ENCODE results near the gene ZFP57.

Gene ZFP57

GRCh38 chr6:29652198-29652584 lies 28.8 kb downstream of the ZFP57 start:
- DNase-seq = no peak

- no peak for DNase-seq
Measured at GRCh38 chr6:29651413-29652197, 29.3 kb downstream of the ZFP57 start.

GRCh38 chr6:29649701-29650673 lies 31.0 kb downstream of the ZFP57 start:
- DNase-seq = peak; percentile 98

- DNase-seq = no peak
Measured at GRCh38 chr6:29647927-29648642, 32.9 kb downstream of the ZFP57 start.

- peak; percentile 43 for DNase-seq
Measured at GRCh38 chr6:29641430-29642148, 39.4 kb downstream of the ZFP57 start.

- no peak for DNase-seq
Measured at GRCh38 chr6:29637247-29637646, 43.7 kb downstream of the ZFP57 start.

- no peak for DNase-seq
Measured at GRCh38 chr6:29633534-29633905, 47.4 kb downstream of the ZFP57 start.

- DNase-seq = peak; percentile 73
Measured at GRCh38 chr6:29632789-29633533, 48.0 kb downstream of the ZFP57 start, which contains the start of gene GABBR1. TSS of gene GABBR1 (minus strand) at chr6:29633183. CDS start at chr6:29632385, 798 bp downstream.

- peak; percentile 76 for DNase-seq
Measured at GRCh38 chr6:29631860-29632731, 48.9 kb downstream of the ZFP57 start.

- DNase-seq = no peak
Measured at GRCh38 chr6:29631209-29631810, 49.6 kb downstream of the ZFP57 start.

GRCh38 chr6:29630315-29630714 lies 50.6 kb downstream of the ZFP57 start:
- no peak for DNase-seq

GRCh38 chr6:29629571-29629970 lies 51.4 kb downstream of the ZFP57 start:
- no peak for DNase-seq

- DNase-seq = peak; percentile 43
Measured at GRCh38 chr6:29628419-29629281, 52.3 kb downstream of the ZFP57 start.

- peak; percentile 72 for DNase-seq
Measured at GRCh38 chr6:29627755-29628418, 53.1 kb downstream of the ZFP57 start.

- DNase-seq = no peak
Measured at GRCh38 chr6:29626948-29627754, 53.8 kb downstream of the ZFP57 start.

GRCh38 chr6:29625337-29625930 lies 55.5 kb downstream of the ZFP57 start:
- DNase-seq = no peak

GRCh38 chr6:29624520-29624961 lies 56.4 kb downstream of the ZFP57 start:
- no peak for DNase-seq
